HG02759 (cell line): ENCODE results near the gene CCL25.

ENCODE experiments used
- ATAC-seq: cut with Tn5 transposase; IDR thresholded peaks from one replicate; pipeline ENCODE4 v1.9.1; 2021; ENCODE audit warnings: mild to moderate bottlenecking, moderate library complexity; ENCODE audit not compliant: unreplicated experiment

The CCL25 gene

GRCh38 chr19:8109455-8109854 lies 56.9 kb downstream of the CCL25 start:
- no peak for ATAC-seq

GRCh38 chr19:8109890-8110662 lies 57.5 kb downstream of the CCL25 start:
- ATAC-seq, result no peak

- no peak for ATAC-seq
Measured at GRCh38 chr19:8110931-8111330, 58.4 kb downstream of the CCL25 start.

- no peak for ATAC-seq
Measured at GRCh38 chr19:8111376-8111775, 58.8 kb downstream of the CCL25 start.
